HepG2 (cell line): Measurements from ENCODE around the gene KCNG4. TPM values are rescaled to one million over a fixed set of nuclear protein-coding genes. Genes with fewer than 3 reads are reported as not detected.

Experiments used
- KAT8 ChIP-seq: IDR thresholded peaks from 2 replicates; pipeline ENCODE4 v1.6.1; 2016; ENCODE audit warnings: missing genetic modification reagents, missing compliant biosample characterization
- MAZ ChIP-seq, 2 experiments: sonication (generic) in 1 of 2; formaldehyde crosslinking in 1 of 2; IDR thresholded peaks; 2 replicates each; pipeline versions ENCODE4 v1.5.0 to v1.6.1; 2012 to 2020; ENCODE audit warnings: low read depth in 2 of 2, mild to moderate bottlenecking in 2 of 2, borderline replicate concordance in 1 of 2, improper control_type of control experiment in 1 of 2, low read length in 1 of 2, missing genetic modification reagents in 1 of 2, moderate library complexity in 1 of 2
- PRMT3 ChIP-seq: sonication (generic); formaldehyde crosslinking; IDR thresholded peaks from 2 replicates; pipeline ENCODE4 v1.8.1; 2022; ENCODE audit warnings: low read depth, mild to moderate bottlenecking, moderate library complexity, missing genetic modification reagents, borderline replicate concordance
- RFX3 ChIP-seq: IDR thresholded peaks from 2 replicates; pipeline ENCODE4 v1.6.1; 2016; ENCODE audit warnings: missing biosample characterization, missing genetic modification reagents
- SAP130 ChIP-seq: IDR thresholded peaks from 2 replicates; pipeline ENCODE4 v1.6.1; 2016; ENCODE audit warnings: low read depth
- SMAD1 ChIP-seq: sonication (generic); formaldehyde crosslinking; IDR thresholded peaks from 2 replicates; pipeline ENCODE4 v1.4.0; 2020; ENCODE audit warnings: missing genetic modification reagents, low read depth, mild to moderate bottlenecking, borderline replicate concordance
- SMAD9 ChIP-seq: sonication (generic); formaldehyde crosslinking; IDR thresholded peaks from 2 replicates; pipeline ENCODE4 v1.5.1; 2020; ENCODE audit warnings: mild to moderate bottlenecking, missing genetic modification reagents
- SNRNP70 ChIP-seq: fragments of 200-400 bp; formaldehyde crosslinking; IDR thresholded peaks from 2 replicates; pipeline ENCODE4 v1.6.1; 2017; ENCODE audit warnings: mild to moderate bottlenecking, low read depth, low read length, moderate library complexity
- SOX13 ChIP-seq, 3 experiments: fragments of 450-650 bp in 1 of 3; sonication (generic) in 1 of 3; formaldehyde crosslinking in 1 of 3; IDR thresholded peaks in 2 of 3; conservative IDR thresholded peaks in 1 of 3; 2 replicates each; pipeline versions ENCODE4 v1.5.0 to v1.6.1; 2016 to 2020; ENCODE audit warnings: antibody characterized with exemption in 1 of 3, mild to moderate bottlenecking in 1 of 3, missing compliant biosample characterization in 1 of 3, missing genetic modification reagents in 1 of 3, moderate library complexity in 1 of 3
- TBX2 ChIP-seq: sonication (generic); formaldehyde crosslinking; IDR thresholded peaks from 2 replicates; pipeline ENCODE4 v1.5.0; 2020; ENCODE audit warnings: missing genetic modification reagents, mild to moderate bottlenecking, borderline replicate concordance
- U2AF2 ChIP-seq: fragments of 200-400 bp; formaldehyde crosslinking; IDR thresholded peaks from 2 replicates; pipeline ENCODE4 v1.6.1; 2017; ENCODE audit warnings: low read depth, mild to moderate bottlenecking, low read length
- ZNF136 ChIP-seq: sonication (generic); formaldehyde crosslinking; IDR thresholded peaks from 2 replicates; pipeline ENCODE4 v1.8.1; 2022; ENCODE audit warnings: low read depth, mild to moderate bottlenecking, moderate library complexity, missing genetic modification reagents
- ZNF251 ChIP-seq: sonication (generic); formaldehyde crosslinking; IDR thresholded peaks from 2 replicates; pipeline ENCODE4 v1.9.0; 2021; ENCODE audit warnings: mild to moderate bottlenecking, missing genetic modification reagents
- ZNF335 ChIP-seq: sonication (generic); formaldehyde crosslinking; IDR thresholded peaks from 2 replicates; pipeline ENCODE4 v1.4.0; 2020; ENCODE audit warnings: missing genetic modification reagents
- ZNF510 ChIP-seq: sonication (generic); formaldehyde crosslinking; IDR thresholded peaks from 2 replicates; pipeline ENCODE4 v1.4.0; 2020; ENCODE audit warnings: low read depth, mild to moderate bottlenecking, missing genetic modification reagents
- ZNF577 ChIP-seq: sonication (generic); formaldehyde crosslinking; IDR thresholded peaks from 2 replicates; pipeline ENCODE4 v1.4.0; 2020; ENCODE audit warnings: mild to moderate bottlenecking, low read depth, missing genetic modification reagents, borderline replicate concordance
- ZNF660 ChIP-seq: sonication (generic); formaldehyde crosslinking; IDR thresholded peaks from 2 replicates; pipeline ENCODE4 v1.5.1; 2020; ENCODE audit warnings: mild to moderate bottlenecking, low read depth, missing genetic modification reagents, borderline replicate concordance
- ZNF780A ChIP-seq: sonication (generic); formaldehyde crosslinking; IDR thresholded peaks from 2 replicates; pipeline ENCODE4 v1.8.0; 2022; ENCODE audit warnings: mild to moderate bottlenecking, missing genetic modification reagents, moderate library complexity
- polyA plus RNA-seq, 8 experiments: library from polyadenylated mRNA; depleted of rRNA in 3 of 8; stranded (reverse) in 7 of 8; unstranded in 1 of 8; fragments of >200 nt; fragmentation: Illumina TruSeq in 4 of 8; extraction: Trizol in 4 of 8; gene quantifications; 2 replicates each; pipeline versions ENCODE4 v1.2.1 to v1.2.3, GENCODE V29; 2011 to 2016; ENCODE audit warnings: low read depth in 4 of 8, missing spikeins in 1 of 8, mixed read lengths in 1 of 8; ENCODE audit not compliant: insufficient read depth in 1 of 8
- total RNA-seq, 5 experiments: library from RNA; depleted of rRNA; stranded (reverse); fragments of >200 nt; fragmentation: Illumina TruSeq; extraction: Trizol; gene quantifications; 2 replicates each; pipeline ENCODE4 v1.2.3, GENCODE V29; 2016; ENCODE audit warnings: low read depth in 1 of 5
- TF ChIP-seq, protein P1 (sequence below): sonication (generic); formaldehyde crosslinking; conservative IDR thresholded peaks from 2 replicates; pipeline ENCODE4 v1.4.0; 2020; ENCODE audit warnings: missing genetic modification reagents
- TF ChIP-seq, protein P2 (sequence below): sonication (generic); formaldehyde crosslinking; IDR thresholded peaks from 2 replicates; pipeline ENCODE4 v1.5.1; 2020; ENCODE audit warnings: mild to moderate bottlenecking, missing genetic modification reagents, borderline replicate concordance
- TF ChIP-seq, protein P3 (sequence below): sonication (generic); formaldehyde crosslinking; IDR thresholded peaks from 2 replicates; pipeline ENCODE4 v1.4.0; 2020; ENCODE audit warnings: missing genetic modification reagents

KCNG4 gene
- total and polyA plus RNA-seq, 2 of the 13 experiments (the other 11 are each of a cell fraction or from before 2014, with no cell fraction given): not detected

GRCh38 chr16:84175350-84176081 is 64.3 kb downstream of the KCNG4 start (continued):
- TF ChIP-seq ZNF660 (CRISPR knock-in tag): no peak
- no peak for TF ChIP-seq ZNF577 (CRISPR knock-in tag)
- no peak for TF ChIP-seq SOX13 (IDR thresholded peaks at IDR 0.05)
- TF ChIP-seq SOX13 (CRISPR knock-in tag; conservative IDR thresholded peaks at IDR 0.05 in 1 of 2, IDR thresholded peaks at IDR 0.05 in 1 of 2): 0 out of 4 replicates have a peak, but pooled peaks of 1 of the 2 experiments have one; percentile 22
- peak; percentile 55; the same call in 1 of the 2 replicates for TF ChIP-seq SAP130 (CRISPR knock-in tag)
- TF ChIP-seq, protein P1, sequence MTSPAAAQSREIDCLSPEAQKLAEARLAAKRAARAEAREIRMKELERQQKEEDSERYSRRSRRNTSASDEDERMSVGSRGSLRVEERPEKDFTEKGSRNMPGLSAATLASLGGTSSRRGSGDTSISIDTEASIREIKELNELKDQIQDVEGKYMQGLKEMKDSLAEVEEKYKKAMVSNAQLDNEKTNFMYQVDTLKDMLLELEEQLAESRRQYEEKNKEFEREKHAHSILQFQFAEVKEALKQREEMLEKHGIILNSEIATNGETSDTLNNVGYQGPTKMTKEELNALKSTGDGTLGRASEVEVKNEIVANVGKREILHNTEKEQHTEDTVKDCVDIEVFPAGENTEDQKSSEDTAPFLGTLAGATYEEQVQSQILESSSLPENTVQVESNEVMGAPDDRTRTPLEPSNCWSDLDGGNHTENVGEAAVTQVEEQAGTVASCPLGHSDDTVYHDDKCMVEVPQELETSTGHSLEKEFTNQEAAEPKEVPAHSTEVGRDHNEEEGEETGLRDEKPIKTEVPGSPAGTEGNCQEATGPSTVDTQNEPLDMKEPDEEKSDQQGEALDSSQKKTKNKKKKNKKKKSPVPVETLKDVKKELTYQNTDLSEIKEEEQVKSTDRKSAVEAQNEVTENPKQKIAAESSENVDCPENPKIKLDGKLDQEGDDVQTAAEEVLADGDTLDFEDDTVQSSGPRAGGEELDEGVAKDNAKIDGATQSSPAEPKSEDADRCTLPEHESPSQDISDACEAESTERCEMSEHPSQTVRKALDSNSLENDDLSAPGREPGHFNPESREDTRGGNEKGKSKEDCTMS (CRISPR knock-in tag): no peak
- 0 out of 2 replicates have a peak, but pooled peaks have one; percentile 42 for TF ChIP-seq MAZ (IDR thresholded peaks at IDR 0.05; ENCODE audit: borderline replicate concordance, low read depth, low read length)
- no peak for TF ChIP-seq MAZ (CRISPR knock-in tag; IDR thresholded peaks at IDR 0.05; ENCODE audit: low read depth)
- TF ChIP-seq U2AF2: no peak
- TF ChIP-seq SNRNP70: no peak
- TF ChIP-seq, protein P2, sequence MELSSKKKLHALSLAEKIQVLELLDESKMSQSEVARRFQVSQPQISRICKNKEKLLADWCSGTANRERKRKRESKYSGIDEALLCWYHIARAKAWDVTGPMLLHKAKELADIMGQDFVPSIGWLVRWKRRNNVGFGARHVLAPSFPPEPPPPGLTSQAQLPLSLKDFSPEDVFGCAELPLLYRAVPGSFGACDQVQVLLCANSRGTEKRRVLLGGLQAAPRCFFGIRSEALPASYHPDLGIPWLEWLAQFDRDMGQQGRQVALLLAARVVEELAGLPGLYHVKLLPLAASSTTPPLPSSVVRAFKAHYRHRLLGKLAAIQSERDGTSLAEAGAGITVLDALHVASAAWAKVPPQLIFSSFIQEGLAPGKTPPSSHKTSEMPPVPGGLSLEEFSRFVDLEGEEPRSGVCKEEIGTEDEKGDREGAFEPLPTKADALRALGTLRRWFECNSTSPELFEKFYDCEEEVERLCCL: no peak
- no peak for TF ChIP-seq ZNF335 (CRISPR knock-in tag)
- TF ChIP-seq SMAD9 (CRISPR knock-in tag): no peak
- TF ChIP-seq ZNF136 (CRISPR knock-in tag): no peak
- TF ChIP-seq ZNF251: no peak
- no peak for TF ChIP-seq PRMT3
- 0 out of 2 replicates have a peak, but pooled peaks have one; percentile 8 for TF ChIP-seq TBX2 (CRISPR knock-in tag)
- 0 out of 2 replicates have a peak, but pooled peaks have one; percentile 34 for TF ChIP-seq KAT8 (CRISPR knock-in tag)
- TF ChIP-seq RFX3 (CRISPR knock-in tag): no peak
- TF ChIP-seq, protein P3, sequence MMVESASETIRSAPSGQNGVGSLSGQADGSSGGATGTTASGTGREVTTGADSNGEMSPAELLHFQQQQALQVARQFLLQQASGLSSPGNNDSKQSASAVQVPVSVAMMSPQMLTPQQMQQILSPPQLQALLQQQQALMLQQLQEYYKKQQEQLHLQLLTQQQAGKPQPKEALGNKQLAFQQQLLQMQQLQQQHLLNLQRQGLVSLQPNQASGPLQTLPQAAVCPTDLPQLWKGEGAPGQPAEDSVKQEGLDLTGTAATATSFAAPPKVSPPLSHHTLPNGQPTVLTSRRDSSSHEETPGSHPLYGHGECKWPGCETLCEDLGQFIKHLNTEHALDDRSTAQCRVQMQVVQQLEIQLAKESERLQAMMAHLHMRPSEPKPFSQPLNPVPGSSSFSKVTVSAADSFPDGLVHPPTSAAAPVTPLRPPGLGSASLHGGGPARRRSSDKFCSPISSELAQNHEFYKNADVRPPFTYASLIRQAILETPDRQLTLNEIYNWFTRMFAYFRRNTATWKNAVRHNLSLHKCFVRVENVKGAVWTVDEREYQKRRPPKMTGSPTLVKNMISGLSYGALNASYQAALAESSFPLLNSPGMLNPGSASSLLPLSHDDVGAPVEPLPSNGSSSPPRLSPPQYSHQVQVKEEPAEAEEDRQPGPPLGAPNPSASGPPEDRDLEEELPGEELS: no peak
- TF ChIP-seq SMAD1 (CRISPR knock-in tag): no peak
- no peak for TF ChIP-seq ZNF510 (CRISPR knock-in tag)
- no peak for TF ChIP-seq ZNF780A (CRISPR knock-in tag)
